GM21515 (cell line): ENCODE data around the gene TPM2.

Experiments
- ATAC-seq: cut with Tn5 transposase; IDR thresholded peaks from one replicate; pipeline ENCODE4 v1.9.1; 2021; ENCODE audit not compliant: unreplicated experiment

Gene TPM2

DNA sequence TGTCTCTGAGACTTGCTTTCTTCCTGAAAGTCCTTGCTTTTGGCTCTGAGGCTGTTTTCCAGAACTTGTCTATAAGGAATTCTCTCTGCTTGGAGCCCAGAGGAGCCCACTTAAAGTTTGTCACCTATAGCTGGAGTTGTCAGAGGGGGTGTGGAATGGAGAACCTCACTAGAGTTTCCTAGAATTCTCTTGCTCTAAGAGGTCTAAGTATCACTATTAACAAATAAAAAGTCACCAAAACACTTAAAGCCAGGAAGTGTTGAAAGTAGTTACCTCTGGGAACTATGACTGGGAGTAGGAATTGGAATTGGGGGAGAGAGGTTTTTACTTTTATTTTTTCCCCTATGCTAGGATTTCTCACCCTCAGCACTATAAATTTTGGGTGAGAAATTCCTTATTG lies 54.0 kb downstream of the TPM2 start:
- ATAC-seq: no peak
